Caco-2 (cell line): ENCODE data around the gene EFNA4. TPM values are rescaled to one million over a fixed set of nuclear protein-coding genes. Genes with fewer than 3 reads are reported as not detected.

Experiments used
- BruUV-seq: library from RNA; stranded (reverse); fragments of 400-500 nt; replicated peaks from 2 replicates; lab custom pipeline; 2021; lab: Mats Ljungman, UMichigan
- CTCF ChIA-PET: fragments of 300-600 bp; sonication (Branson Sonifier 250); formaldehyde crosslinking; loops from one replicate; lab custom pipeline; 2022; ENCODE audit warnings: antibody characterized with exemption; lab: Charles Lee
- POLR2A ChIA-PET: fragments of 300-600 bp; sonication (Branson Sonifier 250); formaldehyde crosslinking; loops from one replicate; lab custom pipeline; 2022; ENCODE audit warnings: antibody characterized with exemption; lab: Charles Lee
- DNase-seq, 2 experiments: peaks; one replicate each; pipeline versions ENCODE4 v3.0.0 to v3.0.0-alpha.2; 2020 to 2022
- H3K27me3 ChIP-seq: replicated peaks from 2 replicates; pipeline ENCODE4 v1.6.0; 2011; ENCODE audit warnings: low read length; ENCODE audit not compliant: control insufficient read depth, insufficient read depth
- H3K36me3 ChIP-seq: 2 replicates; pipeline ENCODE4 v1.5.1; 2011; ENCODE audit warnings: low read length; ENCODE audit not compliant: control insufficient read depth, insufficient read depth
- H3K4me1 ChIP-seq: fragments of 250-450 bp; sonication (Bioruptor Pico); 2 replicates; pipeline ENCODE4 v1.5.1; 2020; ENCODE audit warnings: mild to moderate bottlenecking
- H3K4me3 ChIP-seq: 2 replicates; pipeline ENCODE4 v1.5.1; 2011; ENCODE audit warnings: low read depth, mild to moderate bottlenecking, control low read depth, low read length
- H3K9me3 ChIP-seq: fragments of 250-450 bp; sonication (Bioruptor Pico); 2 replicates; pipeline ENCODE4 v1.5.1; 2020; ENCODE audit warnings: mild to moderate bottlenecking, moderate library complexity
- H3K27ac Mint-ChIP-seq: one replicate; pipeline ENCODE4 v1.8.0; 2022; ENCODE audit warnings: mixed read lengths; ENCODE audit not compliant: unreplicated experiment
- H3K27me3 Mint-ChIP-seq: one replicate; pipeline ENCODE4 v1.8.0; 2022; ENCODE audit warnings: mixed read lengths; ENCODE audit not compliant: insufficient read depth, unreplicated experiment
- H3K36me3 Mint-ChIP-seq: one replicate; pipeline ENCODE4 v1.8.0; 2022; ENCODE audit warnings: mild to moderate bottlenecking, mixed read lengths; ENCODE audit not compliant: insufficient read depth, unreplicated experiment
- H3K4me1 Mint-ChIP-seq: one replicate; pipeline ENCODE4 v1.8.0; 2022; ENCODE audit warnings: low read depth, mixed read lengths; ENCODE audit not compliant: unreplicated experiment
- H3K4me3 Mint-ChIP-seq: one replicate; pipeline ENCODE4 v1.8.0; 2022; ENCODE audit warnings: mild to moderate bottlenecking, moderate library complexity, mixed read lengths; ENCODE audit not compliant: unreplicated experiment
- H3K9me3 Mint-ChIP-seq: one replicate; pipeline ENCODE4 v1.8.0; 2022; ENCODE audit warnings: mixed read lengths; ENCODE audit not compliant: unreplicated experiment
- CTCF ChIP-seq, 2 experiments: fragments of 200-600 bp in 1 of 2; IDR thresholded peaks; 1 replicate in 1 of 2; 2 replicates in 1 of 2; pipeline versions ENCODE4 v1.5.1 to v1.8.0; 2011 to 2022; ENCODE audit warnings: antibody characterized with exemption in 1 of 2, control low read depth in 1 of 2, inconsistent platforms in 1 of 2, low read depth in 1 of 2, low read length in 1 of 2, mild to moderate bottlenecking in 1 of 2, moderate library complexity in 1 of 2; ENCODE audit not compliant: insufficient read depth in 1 of 2, severe bottlenecking in 1 of 2, unreplicated experiment in 1 of 2
- intact Hi-C: fragments of 100-400 bp; cut with micrococcal nuclease; formaldehyde crosslinking; loops from one replicate; pipeline ENCODE4 v1.10.0; 2022; ENCODE audit not compliant: unreplicated experiment
- total RNA-seq: library from RNA; stranded (reverse); gene quantifications from 2 replicates; pipeline ENCODE4 v1.2.3, GENCODE V29; 2022

The EFNA4 gene
- total RNA-seq, 1 experiment from 2014 or later, result 13.8 TPM

- Mint-ChIP-seq H3K27me3 (no peaks in the 10 kb centered on the region), H3K27ac (peak overlapping the region; percentile 22), H3K4me1 (peaks cover 22% of the 10 kb centered on the region), H3K9me3 (no peaks in the 10 kb centered on the region), H3K36me3 (peaks cover 19% of the 10 kb centered on the region), H3K4me3 (peak overlapping the region; percentile 86)
- H3K9me3 ChIP-seq, result no peaks in the 10 kb centered on the region
- intact Hi-C loops, result loop anchor here (1.0 to 5.0 kb wide), 4 partner anchors 21 to 106 kb away; partner anchors contain the start of genes CKS1B, PBXIP1, SHC1 and ZBTB7B
- 0 out of 2 replicates have a peak, but pooled peaks cover 19% of the 10 kb centered on the region for H3K4me1 ChIP-seq
- TF ChIP-seq CTCF (IDR thresholded peaks at IDR 0.05; ENCODE audit: insufficient read depth in 1 of 2, low read depth in 1 of 2, low read length in 1 of 2, severe bottlenecking in 1 of 2, unreplicated experiment in 1 of 2), result peak; percentile 87 to 92
- peak overlapping the region; percentile 64 for H3K4me3 ChIP-seq
- BruUV-seq, result no TSS peak
- no peaks in the 10 kb centered on the region for H3K27me3 ChIP-seq
- peaks cover 2% of the 10 kb centered on the region; the same call in 1 of the 2 replicates for H3K36me3 ChIP-seq
- ChIA-PET POLR2A (interaction anchor here (0.5 to 1.6 kb wide), 3 partner anchors 12 to 794 kb away, joined by 3 to 6 read pairs (median 5); partner anchors contain the start of genes ADAM15, EFNA3 and GON4L), CTCF (interaction anchor here (0.6 to 3.7 kb wide), 5 partner anchors 12 to 183 kb away, joined by 3 to 39 read pairs (median 5); partner anchors contain the start of genes ADAM15 and KRTCAP2)
- DNase-seq, result peak; percentile 68 to 83
Observed at GRCh38 chr1:155062702-155063411, 683 bp upstream of the EFNA4 start.

DNA sequence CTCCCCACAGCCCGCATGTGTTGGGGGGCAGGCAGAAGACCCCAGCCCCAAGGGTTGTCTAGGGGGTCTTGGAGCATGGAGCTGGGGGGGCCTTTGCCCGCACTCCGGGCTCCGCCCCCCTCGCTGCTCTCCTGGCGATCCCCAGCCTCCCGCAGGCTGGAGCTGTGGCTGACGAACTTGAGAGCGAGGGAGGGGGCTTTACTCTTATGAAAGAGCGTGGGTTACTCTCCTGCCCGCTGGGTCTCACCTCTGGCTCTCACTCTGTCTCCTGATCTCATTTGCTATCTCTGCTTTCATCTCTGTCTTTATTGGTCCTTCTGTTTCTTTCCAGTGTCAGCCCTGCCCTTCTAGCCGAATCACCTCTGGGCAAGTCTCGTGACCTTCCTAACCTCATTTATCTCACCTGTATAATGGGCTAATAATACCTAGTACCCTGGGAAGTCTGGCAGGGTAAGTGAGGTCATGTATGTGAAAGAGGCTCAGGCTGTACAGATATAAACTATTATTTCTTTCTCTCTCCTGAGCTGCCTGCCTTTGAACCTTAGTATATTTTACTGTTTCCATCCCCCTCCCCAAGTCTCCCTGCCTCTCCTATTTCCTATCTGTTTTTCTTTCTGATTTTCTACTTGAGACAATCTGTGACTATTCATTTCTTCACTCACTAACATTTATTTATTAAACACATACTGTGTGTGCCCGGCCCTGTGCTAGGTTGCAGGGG lies 731 bp downstream of the EFNA4 start:
- Mint-ChIP-seq H3K9me3 (no peaks in the 10 kb centered on the region), H3K4me3 (peak overlapping the region; percentile 86), H3K27ac (peak overlapping the region; percentile 22), H3K4me1 (peaks cover 22% of the 10 kb centered on the region), H3K36me3 (peaks cover 26% of the 10 kb centered on the region), H3K27me3 (no peaks in the 10 kb centered on the region)
- peak in 1 of 2 experiments; percentile 66 for DNase-seq
- POLR2A ChIA-PET, result interaction anchor here (0.5 to 1.6 kb wide), 2 partner anchors 14 to 65 kb away, joined by 3 to 6 read pairs; partner anchors contain the start of gene EFNA3
- CTCF ChIA-PET, result interaction anchor here (0.6 to 3.7 kb wide), 4 partner anchors 13 to 47 kb away, joined by 3 to 39 read pairs (median 7); partner anchors contain the start of genes ADAM15 and EFNA3
- no peak for TF ChIP-seq CTCF (IDR thresholded peaks at IDR 0.05; ENCODE audit: insufficient read depth in 1 of 2, low read depth in 1 of 2, low read length in 1 of 2, severe bottlenecking in 1 of 2, unreplicated experiment in 1 of 2)
- Histone ChIP-seq H3K36me3 (peaks cover 2% of the 10 kb centered on the region; the same call in 1 of the 2 replicates), H3K9me3 (no peaks in the 10 kb centered on the region), H3K4me1 (peaks cover 22% of the 10 kb centered on the region), H3K4me3 (peak overlapping the region; percentile 64), H3K27me3 (no peaks in the 10 kb centered on the region)
- intact Hi-C loops, result loop anchor here (5.0 kb wide), 2 partner anchors 92 to 107 kb away; partner anchors contain the start of genes CKS1B, PBXIP1 and SHC1
- TSS peak; percentile 76 for BruUV-seq
